IPS-18c (cell line): ENCODE data around the gene FUT7.
"Not testable (repeated sequence)": the region's sequence is repeated elsewhere in the genome, so short reads cannot be mapped to it uniquely, and the experiment has no call there.

Source experiments
- H3K4me3 ChIP-seq: 2 replicates; pipeline ENCODE4 v1.7.0; 2013; ENCODE audit warnings: low read depth, mild to moderate bottlenecking, low read length, moderate library complexity; ENCODE audit not compliant: insufficient read depth
- H3K9me3 ChIP-seq: one replicate; pipeline ENCODE4 v1.6.1; 2013; ENCODE audit warnings: mild to moderate bottlenecking, low read length, moderate library complexity; ENCODE audit not compliant: control insufficient read depth, insufficient read depth

FUT7 gene

GRCh38 chr9:137068539-137069507 lies 36.9 kb upstream of the FUT7 start:
- Histone ChIP-seq H3K4me3 (peak overlapping the region; percentile 63), H3K9me3 (no peaks in the 10 kb centered on the region)

- Histone ChIP-seq H3K4me3 (no peak overlapping the region), H3K9me3 (no peaks in the 10 kb centered on the region)
Measured at GRCh38 chr9:137067860-137068538, 36.1 kb upstream of the FUT7 start.

DNA sequence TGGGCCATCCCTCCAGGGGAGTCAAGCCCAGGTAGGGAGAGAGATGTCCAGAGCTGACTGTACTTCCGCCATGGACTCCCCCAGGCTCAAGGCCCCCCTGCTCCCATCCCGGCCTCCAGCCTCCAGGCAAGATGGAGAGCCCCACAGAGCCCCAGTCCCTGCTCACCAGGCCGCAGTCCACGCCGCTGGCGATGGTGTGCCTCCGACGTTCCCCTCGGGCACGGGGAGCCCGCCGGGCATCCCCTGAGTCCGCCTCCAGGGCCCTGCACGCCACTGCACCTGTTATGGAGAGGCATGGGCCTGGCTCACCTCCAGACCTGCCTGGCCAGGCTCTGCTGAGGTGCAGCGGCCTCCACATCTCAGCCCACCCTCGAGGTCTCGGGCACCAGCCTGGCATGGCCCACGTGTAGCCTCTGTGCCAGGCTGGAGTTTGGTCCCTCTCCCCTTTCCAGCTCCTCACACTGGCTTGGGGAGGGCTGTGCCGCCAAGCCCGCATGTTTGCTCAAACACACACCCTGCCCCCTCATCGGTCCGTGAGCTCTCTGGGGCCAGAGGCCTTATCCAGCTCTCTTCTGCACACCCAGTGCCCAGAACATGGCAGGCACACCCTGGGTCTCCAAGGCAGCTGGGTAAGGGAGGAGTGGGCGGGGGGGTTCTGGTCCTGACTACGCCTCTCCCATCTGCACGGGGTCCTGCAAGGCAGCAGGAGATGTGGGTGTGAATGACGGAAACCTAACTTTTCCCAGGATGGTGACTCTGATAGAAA lies 34.4 kb upstream of the FUT7 start:
- H3K9me3 ChIP-seq: no peaks in the 10 kb centered on the region

GRCh38 chr9:137065336-137065967 lies 33.6 kb upstream of the FUT7 start:
- no peaks in the 10 kb centered on the region for H3K9me3 ChIP-seq
- no peak overlapping the region for H3K4me3 ChIP-seq

More for the DNA sequence above, 34.4 kb upstream of the FUT7 start:
- no peak overlapping the region for H3K4me3 ChIP-seq

DNA sequence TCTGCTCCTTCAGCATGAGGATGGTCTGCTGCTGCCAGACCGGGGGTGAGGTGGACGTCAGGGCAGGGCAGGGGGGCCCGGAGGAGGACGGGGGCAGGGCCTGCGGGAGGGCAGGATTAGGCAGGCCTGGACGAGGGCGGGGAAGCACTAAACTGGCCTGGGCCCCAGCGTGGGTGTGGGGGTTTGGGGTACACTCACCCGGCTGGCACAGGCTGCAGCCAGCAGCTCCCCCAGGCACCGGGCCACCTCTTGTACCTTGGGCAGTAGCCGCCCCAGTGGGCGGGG lies 32.9 kb upstream of the FUT7 start:
- H3K4me3 ChIP-seq: no peak overlapping the region
- H3K9me3 ChIP-seq: no peaks in the 10 kb centered on the region

DNA sequence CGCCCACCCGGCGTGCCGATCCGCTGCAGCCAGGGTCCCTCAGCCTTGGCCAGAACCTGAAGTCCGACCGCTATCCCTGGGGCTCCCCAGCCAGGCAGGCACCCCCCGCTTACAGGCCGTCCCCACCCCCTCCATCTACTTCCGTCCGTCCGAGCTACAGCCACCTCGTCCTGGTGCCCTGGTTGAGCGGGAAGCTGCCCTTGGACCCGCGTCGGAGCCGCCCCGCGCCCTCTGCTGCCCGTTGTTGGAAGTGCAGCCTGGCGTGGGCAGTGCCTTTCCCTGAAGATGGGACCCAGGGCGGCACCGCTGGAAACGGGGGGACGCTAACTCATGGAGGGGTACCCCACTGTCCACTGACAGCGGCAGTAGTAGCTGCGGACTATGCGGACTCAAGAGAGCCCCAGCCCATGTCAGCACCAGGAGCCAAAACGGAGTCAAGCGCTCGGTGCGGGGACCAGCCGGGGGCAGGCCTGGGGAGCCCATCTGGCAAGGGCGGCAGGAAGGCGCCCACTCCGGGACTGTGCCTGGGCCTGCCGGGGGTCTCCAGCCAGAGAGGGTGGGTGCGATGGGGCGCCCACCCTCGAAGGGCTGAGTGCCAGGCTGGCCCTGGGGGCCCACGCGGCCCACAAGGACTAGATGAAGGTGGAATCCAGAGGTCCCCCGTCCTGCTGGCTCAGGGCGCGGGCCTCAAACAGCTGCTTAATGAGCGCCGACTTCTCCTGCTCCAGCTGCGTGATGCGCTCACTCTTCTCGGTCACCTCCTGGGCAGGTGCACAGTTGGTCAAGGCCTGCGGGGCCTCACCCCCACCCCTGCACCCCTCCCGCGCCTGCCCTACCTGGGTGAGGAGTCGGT lies 32.4 kb upstream of the FUT7 start:
- Histone ChIP-seq H3K4me3 (no peak overlapping the region), H3K9me3 (no peaks in the 10 kb centered on the region)

DNA sequence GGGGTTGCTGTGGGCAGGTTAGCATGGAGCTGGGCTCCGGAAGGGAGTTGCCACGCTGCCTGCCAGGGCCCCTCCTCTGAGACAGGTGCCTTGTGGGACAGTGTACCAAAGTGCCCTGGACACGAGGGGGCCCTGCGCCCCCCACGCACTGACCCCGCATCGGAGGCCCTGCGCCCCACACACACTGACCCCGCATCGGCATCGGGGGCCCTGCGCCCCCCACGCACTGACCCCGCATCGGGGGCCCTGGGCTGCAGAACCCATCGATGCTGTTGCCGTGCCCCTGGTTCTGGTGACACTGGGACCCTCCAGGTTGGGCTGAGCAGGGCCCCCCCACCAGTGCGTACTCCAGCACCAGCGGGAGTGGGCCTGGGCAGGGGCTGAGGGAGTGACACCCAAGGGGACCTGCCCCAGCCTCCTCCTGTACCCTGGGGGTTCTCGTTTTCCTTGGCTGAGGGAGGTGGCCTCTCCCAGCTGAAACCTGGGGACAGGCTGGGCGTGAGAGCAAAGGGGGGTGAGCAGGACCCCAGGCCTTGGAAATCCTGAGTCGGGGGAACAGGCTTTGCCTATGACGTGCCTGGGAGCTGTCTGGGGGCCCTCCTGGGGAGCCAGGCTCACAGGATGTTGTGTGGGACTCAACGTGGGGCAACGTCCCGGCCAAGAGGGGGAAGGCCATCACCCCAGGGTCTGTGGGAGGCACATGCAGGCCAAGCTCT lies 31.6 kb upstream of the FUT7 start:
- Histone ChIP-seq H3K4me3 (no peak overlapping the region), H3K9me3 (no peaks in the 10 kb centered on the region)

- not testable (repeated sequence) for H3K9me3 ChIP-seq, H3K4me3 ChIP-seq
Measured at GRCh38 chr9:137062798-137063197, 30.9 kb upstream of the FUT7 start.

GRCh38 chr9:137062384-137062783 lies 30.5 kb upstream of the FUT7 start:
- H3K9me3 ChIP-seq: no peaks in the 10 kb centered on the region
- no peak overlapping the region for H3K4me3 ChIP-seq

GRCh38 chr9:137058521-137059234 lies 26.8 kb upstream of the FUT7 start:
- Histone ChIP-seq H3K4me3 (no peak overlapping the region), H3K9me3 (no peaks in the 10 kb centered on the region)

DNA sequence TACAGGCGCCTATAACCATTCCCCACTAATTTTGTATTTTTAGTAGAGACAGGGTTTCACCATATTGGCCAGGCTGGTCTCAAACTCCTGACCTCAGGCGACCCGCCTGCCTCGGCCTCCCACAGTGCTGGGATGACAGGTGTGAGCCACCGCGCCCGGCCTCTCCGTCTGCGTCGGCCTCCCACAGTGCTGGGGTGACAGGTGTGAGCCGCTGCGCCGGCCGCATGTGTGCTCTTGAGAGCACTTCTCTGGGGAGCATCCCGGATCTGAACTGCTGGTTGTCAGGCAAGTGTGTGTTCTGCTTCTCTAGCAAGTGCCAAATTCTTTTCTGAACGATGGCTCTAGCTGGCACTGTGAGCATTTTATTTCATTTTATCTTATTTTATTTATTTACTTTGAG lies 25.7 kb upstream of the FUT7 start:
- Histone ChIP-seq H3K9me3 (no peaks in the 10 kb centered on the region), H3K4me3 (no peak overlapping the region)

DNA sequence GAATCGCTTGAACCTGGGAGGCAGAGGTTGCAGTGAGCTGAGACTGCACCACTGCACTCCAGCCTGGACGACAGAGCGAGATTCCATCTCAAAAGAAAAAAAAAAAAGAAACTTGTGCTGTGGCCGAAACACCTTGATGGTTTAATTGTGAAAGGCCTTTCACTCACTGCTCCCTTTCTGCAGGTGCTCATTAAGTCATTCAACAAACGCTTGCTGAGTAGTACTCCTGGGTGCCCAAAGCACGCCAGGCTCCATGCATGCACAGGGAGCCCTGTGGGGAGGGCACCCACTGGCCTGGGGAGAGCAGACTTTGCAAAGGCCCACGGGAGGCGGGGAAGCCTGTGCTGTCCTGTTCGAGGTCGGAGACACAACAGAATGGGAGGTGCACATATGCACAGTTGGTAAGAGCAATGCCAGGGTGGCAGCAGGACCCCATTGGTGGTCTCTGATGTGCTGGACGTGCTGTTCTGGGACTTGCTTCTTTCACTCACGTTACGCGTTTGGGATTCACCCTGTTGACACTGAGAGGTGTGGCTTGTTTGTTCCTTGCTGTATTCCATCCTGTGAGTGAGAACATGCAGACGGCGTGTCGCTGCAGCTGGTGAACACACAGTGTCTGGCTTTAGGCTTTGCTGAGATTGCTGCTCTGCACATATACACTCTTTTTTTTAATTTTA lies 25.0 kb upstream of the FUT7 start:
- peaks cover 2% of the 10 kb centered on the region for H3K9me3 ChIP-seq
- H3K4me3 ChIP-seq: no peak overlapping the region

DNA sequence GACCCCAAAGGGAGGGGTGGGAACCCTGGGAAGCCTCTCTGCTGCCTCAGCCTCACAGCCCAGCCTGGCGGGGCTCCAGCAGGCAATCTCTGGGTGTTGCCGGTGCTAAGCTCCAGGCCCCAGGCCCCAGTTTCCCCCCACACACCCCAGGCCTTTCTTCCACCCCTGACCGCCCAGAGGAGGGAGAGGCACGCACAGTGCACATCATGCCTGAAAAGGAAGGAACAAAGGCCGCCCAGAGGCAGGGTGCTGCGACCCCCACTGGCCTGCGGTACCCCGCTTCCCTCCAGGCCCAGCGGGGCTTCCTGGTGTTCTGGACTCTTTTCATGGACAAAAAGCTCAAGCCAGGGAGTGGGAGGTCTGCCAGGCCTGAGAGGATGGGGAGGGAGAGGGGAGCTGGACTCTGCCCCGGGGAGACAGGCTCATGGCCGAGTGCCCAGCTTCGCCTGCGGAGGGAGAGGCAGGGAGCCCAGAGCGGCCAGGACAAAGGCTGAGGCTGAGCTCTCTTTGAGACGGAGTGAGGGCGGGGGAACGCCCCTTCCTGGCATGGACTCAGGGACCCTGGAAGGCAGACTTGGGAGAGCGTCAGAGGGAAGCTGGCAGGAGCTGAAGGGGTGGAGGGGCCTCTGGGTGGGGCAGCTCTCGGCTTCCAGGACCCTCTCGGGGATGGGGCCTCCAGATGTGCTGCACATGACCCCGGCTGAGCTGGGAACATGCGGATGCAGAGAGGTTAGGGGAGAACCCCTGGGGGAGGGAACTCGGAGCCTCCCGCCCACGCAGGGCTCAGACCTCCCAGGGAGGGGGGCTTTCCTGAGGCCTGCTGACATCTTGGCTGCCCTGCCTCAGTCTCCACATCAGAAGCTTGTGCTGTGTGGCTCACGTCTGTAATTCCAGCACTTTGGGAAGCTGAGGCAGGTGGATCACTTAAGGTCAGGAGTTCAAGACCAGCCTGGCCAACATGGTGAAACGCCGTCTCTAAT lies 23.8 kb upstream of the FUT7 start:
- H3K9me3 ChIP-seq: peaks cover 2% of the 10 kb centered on the region
- H3K4me3 ChIP-seq: no peak overlapping the region

DNA sequence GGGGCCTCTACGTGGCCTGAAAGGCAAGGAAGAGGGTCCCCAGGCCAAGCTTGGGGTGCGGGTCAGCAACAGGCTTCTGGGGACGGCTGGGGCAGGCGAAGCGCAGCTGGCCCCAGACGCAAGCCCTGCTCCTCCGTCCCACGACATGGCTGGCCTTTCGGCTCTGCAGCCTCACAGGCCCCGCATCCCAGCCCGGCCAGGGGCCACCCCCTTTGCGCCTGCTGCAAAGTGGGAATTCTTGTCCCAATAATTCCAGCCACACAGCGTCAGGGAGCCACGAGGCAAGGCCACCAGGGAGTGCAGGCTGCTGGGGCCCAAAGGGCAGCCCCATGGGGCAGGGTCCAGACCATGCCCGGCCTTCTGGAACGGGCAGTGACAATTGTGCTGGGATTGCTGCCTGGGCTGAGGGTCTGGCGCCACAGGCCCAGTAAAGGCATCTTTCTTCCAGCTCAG lies 23.1 kb upstream of the FUT7 start:
- peaks cover 2% of the 10 kb centered on the region for H3K9me3 ChIP-seq
- H3K4me3 ChIP-seq: no peak overlapping the region
